ENCODE measurements around the gene C16orf78. TPM values are rescaled to one million over a fixed set of nuclear protein-coding genes. Genes with fewer than 3 reads are reported as not detected.

The C16orf78 gene
- total RNA-seq, 1 donor from 2014 or later: not detected

GRCh38 chr16:49398761-49399160 lies 25.2 kb downstream of the C16orf78 start:
- H3K9me3 ChIP-seq (ENCODE audit: insufficient read depth, low read depth, low read length): peaks cover 2% of the 10 kb centered on the region
- no peaks in the 10 kb centered on the region for H3K36me3 ChIP-seq (ENCODE audit: insufficient read depth, low read length)
- no peaks in the 10 kb centered on the region for H3K4me1 Mint-ChIP-seq (ENCODE audit: low read depth, unreplicated experiment)
- H3K27me3 ChIP-seq (ENCODE audit: insufficient read depth, low read length): no peaks in the 10 kb centered on the region
- TF ChIP-seq EZH2 (IDR thresholded peaks at IDR 0.05; ENCODE audit: insufficient read depth, low read length): no peak
- TF ChIP-seq CTCF (IDR thresholded peaks at IDR 0.05; ENCODE audit: insufficient read depth, low read depth, low read length): no peak
- H3K4me3 Mint-ChIP-seq (ENCODE audit: unreplicated experiment): no peak overlapping the region
- H3K4me1 ChIP-seq (ENCODE audit: insufficient read depth, low read length): no peaks in the 10 kb centered on the region
- peaks cover 13% of the 10 kb centered on the region for H3K9me3 Mint-ChIP-seq (ENCODE audit: unreplicated experiment)
- H3K27me3 Mint-ChIP-seq (ENCODE audit: low read depth, unreplicated experiment): peaks cover 56% of the 10 kb centered on the region
- no peak overlapping the region for H2AFZ ChIP-seq (ENCODE audit: low read depth, low read length)
- no peaks in the 10 kb centered on the region for H3K79me2 ChIP-seq (ENCODE audit: insufficient read depth, low read length)
- H3K27ac Mint-ChIP-seq (ENCODE audit: unreplicated experiment): no peak overlapping the region
- no peak overlapping the region for H3K27ac ChIP-seq (ENCODE audit: low read depth, low read length)
- FAIRE-seq (no peak), DNase-seq (ENCODE audit: low read depth) (no peak)
- H3K9ac ChIP-seq (ENCODE audit: low read length): no peak overlapping the region
- H4K20me1 ChIP-seq (ENCODE audit: insufficient read depth, low read length): no peaks in the 10 kb centered on the region
- H3K4me2 ChIP-seq (ENCODE audit: low read length): no peak overlapping the region
- H3K4me3 ChIP-seq (ENCODE audit: insufficient read depth, low read depth, low read length): no peak overlapping the region
- H3K36me3 Mint-ChIP-seq (ENCODE audit: low read depth, unreplicated experiment): no peaks in the 10 kb centered on the region

GRCh38 chr16:49399594-49400364 lies 26.2 kb downstream of the C16orf78 start:
- Histone ChIP-seq H3K27me3 (ENCODE audit: insufficient read depth, low read length) (no peaks in the 10 kb centered on the region), H3K4me2 (ENCODE audit: low read length) (no peak overlapping the region), H4K20me1 (ENCODE audit: insufficient read depth, low read length) (no peaks in the 10 kb centered on the region), H3K36me3 (ENCODE audit: insufficient read depth, low read length) (no peaks in the 10 kb centered on the region), H3K4me1 (ENCODE audit: insufficient read depth, low read length) (no peaks in the 10 kb centered on the region), H3K9ac (ENCODE audit: low read length) (no peak overlapping the region), H3K4me3 (ENCODE audit: insufficient read depth, low read depth, low read length) (no peak overlapping the region), H3K79me2 (ENCODE audit: insufficient read depth, low read length) (no peaks in the 10 kb centered on the region), H3K9me3 (ENCODE audit: insufficient read depth, low read depth, low read length) (peaks cover 2% of the 10 kb centered on the region), H2AFZ (ENCODE audit: low read depth, low read length) (no peak overlapping the region), H3K27ac (ENCODE audit: low read depth, low read length) (no peak overlapping the region)
- H3K36me3 Mint-ChIP-seq (ENCODE audit: low read depth, unreplicated experiment): no peaks in the 10 kb centered on the region
- H3K27ac Mint-ChIP-seq (ENCODE audit: unreplicated experiment): no peak overlapping the region
- TF ChIP-seq CTCF (IDR thresholded peaks at IDR 0.05; ENCODE audit: insufficient read depth, low read depth, low read length) (no peak), EZH2 (IDR thresholded peaks at IDR 0.05; ENCODE audit: insufficient read depth, low read length) (no peak)
- no peak for DNase-seq (ENCODE audit: low read depth)
- H3K27me3 Mint-ChIP-seq (ENCODE audit: low read depth, unreplicated experiment): peaks cover 62% of the 10 kb centered on the region
- H3K9me3 Mint-ChIP-seq (ENCODE audit: unreplicated experiment): peaks cover 17% of the 10 kb centered on the region
- H3K4me1 Mint-ChIP-seq (ENCODE audit: low read depth, unreplicated experiment): no peaks in the 10 kb centered on the region
- no peak for FAIRE-seq
- no peak overlapping the region for H3K4me3 Mint-ChIP-seq (ENCODE audit: unreplicated experiment)

GRCh38 chr16:49400611-49401010 lies 27.0 kb downstream of the C16orf78 start:
- Histone ChIP-seq H3K4me2 (ENCODE audit: low read length) (no peak overlapping the region), H4K20me1 (ENCODE audit: insufficient read depth, low read length) (no peaks in the 10 kb centered on the region), H3K4me1 (ENCODE audit: insufficient read depth, low read length) (no peaks in the 10 kb centered on the region), H3K27me3 (ENCODE audit: insufficient read depth, low read length) (no peaks in the 10 kb centered on the region), H3K9ac (ENCODE audit: low read length) (no peak overlapping the region), H3K27ac (ENCODE audit: low read depth, low read length) (no peak overlapping the region), H3K4me3 (ENCODE audit: insufficient read depth, low read depth, low read length) (no peak overlapping the region), H3K36me3 (ENCODE audit: insufficient read depth, low read length) (no peaks in the 10 kb centered on the region), H3K79me2 (ENCODE audit: insufficient read depth, low read length) (no peaks in the 10 kb centered on the region), H3K9me3 (ENCODE audit: insufficient read depth, low read depth, low read length) (peaks cover 2% of the 10 kb centered on the region), H2AFZ (ENCODE audit: low read depth, low read length) (no peak overlapping the region)
- no peak overlapping the region for H3K4me3 Mint-ChIP-seq (ENCODE audit: unreplicated experiment)
- FAIRE-seq (no peak), DNase-seq (ENCODE audit: low read depth) (no peak)
- H3K27ac Mint-ChIP-seq (ENCODE audit: unreplicated experiment): no peak overlapping the region
- H3K36me3 Mint-ChIP-seq (ENCODE audit: low read depth, unreplicated experiment): no peaks in the 10 kb centered on the region
- no peaks in the 10 kb centered on the region for H3K4me1 Mint-ChIP-seq (ENCODE audit: low read depth, unreplicated experiment)
- peaks cover 17% of the 10 kb centered on the region for H3K9me3 Mint-ChIP-seq (ENCODE audit: unreplicated experiment)
- TF ChIP-seq EZH2 (IDR thresholded peaks at IDR 0.05; ENCODE audit: insufficient read depth, low read length) (no peak), CTCF (IDR thresholded peaks at IDR 0.05; ENCODE audit: insufficient read depth, low read depth, low read length) (no peak)
- peaks cover 62% of the 10 kb centered on the region for H3K27me3 Mint-ChIP-seq (ENCODE audit: low read depth, unreplicated experiment)
